Measurements from ENCODE around the gene CDIPT. TPM values are rescaled to one million over a fixed set of nuclear protein-coding genes. Genes with fewer than 3 reads are reported as not detected.

CDIPT gene
- total and polyA plus RNA-seq, 2 of the 13 experiments (the other 11 are each of a cell fraction or from before 2014, with no cell fraction given): 54.9 to 97.5 TPM

DNA sequence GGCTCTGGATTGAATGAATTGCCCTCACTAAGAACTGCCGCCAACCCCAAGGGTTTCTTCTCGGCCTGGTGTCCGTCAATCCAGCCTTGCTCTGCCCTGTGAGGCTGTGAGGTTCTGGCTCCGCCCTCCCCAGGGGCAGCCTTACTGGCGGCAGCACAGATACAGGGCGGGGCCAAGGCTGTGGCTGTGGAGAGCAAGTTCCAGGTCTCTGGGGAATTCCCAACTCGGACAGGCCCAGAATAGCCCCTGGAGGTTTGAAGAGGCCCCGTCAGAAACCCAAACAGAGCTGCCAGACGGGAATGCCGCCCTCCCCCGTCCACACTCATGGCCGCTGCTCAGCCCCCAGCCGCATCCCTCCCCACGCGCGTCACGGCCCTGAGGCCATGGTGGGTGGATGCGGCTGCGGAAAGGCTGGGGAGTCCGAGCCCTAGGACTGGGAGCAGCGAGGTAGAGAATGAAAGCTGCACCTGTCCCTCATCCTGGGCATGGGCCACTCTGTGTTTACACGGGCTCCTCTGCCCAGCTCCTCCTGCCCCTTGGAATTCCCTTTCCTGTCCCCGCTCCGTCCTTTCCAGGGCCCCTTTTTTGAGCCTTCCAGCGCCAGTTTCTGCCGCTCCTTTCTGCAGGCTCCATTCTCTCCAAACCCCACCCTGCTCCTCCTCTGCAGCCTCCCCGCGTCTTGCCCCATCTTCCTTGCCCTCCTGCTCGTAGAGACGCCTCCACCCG lies 51.7 kb downstream of the CDIPT start (continued):
- TF ChIP-seq, protein P1, sequence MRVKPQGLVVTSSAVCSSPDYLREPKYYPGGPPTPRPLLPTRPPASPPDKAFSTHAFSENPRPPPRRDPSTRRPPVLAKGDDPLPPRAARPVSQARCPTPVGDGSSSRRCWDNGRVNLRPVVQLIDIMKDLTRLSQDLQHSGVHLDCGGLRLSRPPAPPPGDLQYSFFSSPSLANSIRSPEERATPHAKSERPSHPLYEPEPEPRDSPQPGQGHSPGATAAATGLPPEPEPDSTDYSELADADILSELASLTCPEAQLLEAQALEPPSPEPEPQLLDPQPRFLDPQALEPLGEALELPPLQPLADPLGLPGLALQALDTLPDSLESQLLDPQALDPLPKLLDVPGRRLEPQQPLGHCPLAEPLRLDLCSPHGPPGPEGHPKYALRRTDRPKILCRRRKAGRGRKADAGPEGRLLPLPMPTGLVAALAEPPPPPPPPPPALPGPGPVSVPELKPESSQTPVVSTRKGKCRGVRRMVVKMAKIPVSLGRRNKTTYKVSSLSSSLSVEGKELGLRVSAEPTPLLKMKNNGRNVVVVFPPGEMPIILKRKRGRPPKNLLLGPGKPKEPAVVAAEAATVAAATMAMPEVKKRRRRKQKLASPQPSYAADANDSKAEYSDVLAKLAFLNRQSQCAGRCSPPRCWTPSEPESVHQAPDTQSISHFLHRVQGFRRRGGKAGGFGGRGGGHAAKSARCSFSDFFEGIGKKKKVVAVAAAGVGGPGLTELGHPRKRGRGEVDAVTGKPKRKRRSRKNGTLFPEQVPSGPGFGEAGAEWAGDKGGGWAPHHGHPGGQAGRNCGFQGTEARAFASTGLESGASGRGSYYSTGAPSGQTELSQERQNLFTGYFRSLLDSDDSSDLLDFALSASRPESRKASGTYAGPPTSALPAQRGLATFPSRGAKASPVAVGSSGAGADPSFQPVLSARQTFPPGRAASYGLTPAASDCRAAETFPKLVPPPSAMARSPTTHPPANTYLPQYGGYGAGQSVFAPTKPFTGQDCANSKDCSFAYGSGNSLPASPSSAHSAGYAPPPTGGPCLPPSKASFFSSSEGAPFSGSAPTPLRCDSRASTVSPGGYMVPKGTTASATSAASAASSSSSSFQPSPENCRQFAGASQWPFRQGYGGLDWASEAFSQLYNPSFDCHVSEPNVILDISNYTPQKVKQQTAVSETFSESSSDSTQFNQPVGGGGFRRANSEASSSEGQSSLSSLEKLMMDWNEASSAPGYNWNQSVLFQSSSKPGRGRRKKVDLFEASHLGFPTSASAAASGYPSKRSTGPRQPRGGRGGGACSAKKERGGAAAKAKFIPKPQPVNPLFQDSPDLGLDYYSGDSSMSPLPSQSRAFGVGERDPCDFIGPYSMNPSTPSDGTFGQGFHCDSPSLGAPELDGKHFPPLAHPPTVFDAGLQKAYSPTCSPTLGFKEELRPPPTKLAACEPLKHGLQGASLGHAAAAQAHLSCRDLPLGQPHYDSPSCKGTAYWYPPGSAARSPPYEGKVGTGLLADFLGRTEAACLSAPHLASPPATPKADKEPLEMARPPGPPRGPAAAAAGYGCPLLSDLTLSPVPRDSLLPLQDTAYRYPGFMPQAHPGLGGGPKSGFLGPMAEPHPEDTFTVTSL (CRISPR knock-in tag; IDR thresholded peaks at IDR 0.05; ENCODE audit: borderline replicate concordance): 0 out of 2 replicates have a peak, but pooled peaks have one; percentile 36
- TF ChIP-seq ZNF724P (CRISPR knock-in tag; IDR thresholded peaks at IDR 0.05; ENCODE audit: borderline replicate concordance) (no peak; the same call in 1 of the 2 replicates), ZNF207 (IDR thresholded peaks at IDR 0.05; ENCODE audit: borderline replicate concordance) (no peak), ZMYM4 (CRISPR knock-in tag; IDR thresholded peaks at IDR 0.05) (peak; percentile 64), HIVEP1 (CRISPR knock-in tag; IDR thresholded peaks at IDR 0.05) (peak; percentile 96), HNF4G (IDR thresholded peaks at IDR 0.05; ENCODE audit: borderline replicate concordance, low read depth, low read length) (no peak), HNF4G (CRISPR knock-in tag; IDR thresholded peaks at IDR 0.05; ENCODE audit: borderline replicate concordance, low read depth) (peak; percentile 74), ZFP36L1 (CRISPR knock-in tag; IDR thresholded peaks at IDR 0.05) (peak; percentile 73; the same call in 1 of the 2 replicates), ZNF180 (CRISPR knock-in tag; IDR thresholded peaks at IDR 0.05; ENCODE audit: borderline replicate concordance, low read depth) (0 out of 2 replicates have a peak, but pooled peaks have one; percentile 40), MEF2D (CRISPR knock-in tag; IDR thresholded peaks at IDR 0.05) (peak; percentile 92), CREB1 (IDR thresholded peaks at IDR 0.05) (no peak), CREB1 (CRISPR knock-in tag; IDR thresholded peaks at IDR 0.05) (no peak), ZNF678 (CRISPR knock-in tag; IDR thresholded peaks at IDR 0.05) (no peak), ZBTB38 (CRISPR knock-in tag; IDR thresholded peaks at IDR 0.05) (peak; percentile 56; the same call in 1 of the 2 replicates), SAP130 (CRISPR knock-in tag; IDR thresholded peaks at IDR 0.05; ENCODE audit: low read depth) (peak; percentile 74), MAFF (IDR thresholded peaks at IDR 0.05; ENCODE audit: low read depth, low read length) (no peak)
- TF ChIP-seq, protein P2, sequence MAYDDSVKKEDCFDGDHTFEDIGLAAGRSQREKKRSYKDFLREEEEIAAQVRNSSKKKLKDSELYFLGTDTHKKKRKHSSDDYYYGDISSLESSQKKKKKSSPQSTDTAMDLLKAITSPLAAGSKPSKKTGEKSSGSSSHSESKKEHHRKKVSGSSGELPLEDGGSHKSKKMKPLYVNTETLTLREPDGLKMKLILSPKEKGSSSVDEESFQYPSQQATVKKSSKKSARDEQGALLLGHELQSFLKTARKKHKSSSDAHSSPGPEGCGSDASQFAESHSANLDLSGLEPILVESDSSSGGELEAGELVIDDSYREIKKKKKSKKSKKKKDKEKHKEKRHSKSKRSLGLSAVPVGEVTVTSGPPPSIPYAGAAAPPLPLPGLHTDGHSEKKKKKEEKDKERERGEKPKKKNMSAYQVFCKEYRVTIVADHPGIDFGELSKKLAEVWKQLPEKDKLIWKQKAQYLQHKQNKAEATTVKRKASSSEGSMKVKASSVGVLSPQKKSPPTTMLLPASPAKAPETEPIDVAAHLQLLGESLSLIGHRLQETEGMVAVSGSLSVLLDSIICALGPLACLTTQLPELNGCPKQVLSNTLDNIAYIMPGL (CRISPR knock-in tag; IDR thresholded peaks at IDR 0.05; ENCODE audit: borderline replicate concordance in 1 of 2, low read depth in 1 of 2): peak in 1 of 2 experiments; percentile 46; a peak in 2 of 4 replicates
- TF ChIP-seq, protein P3, sequence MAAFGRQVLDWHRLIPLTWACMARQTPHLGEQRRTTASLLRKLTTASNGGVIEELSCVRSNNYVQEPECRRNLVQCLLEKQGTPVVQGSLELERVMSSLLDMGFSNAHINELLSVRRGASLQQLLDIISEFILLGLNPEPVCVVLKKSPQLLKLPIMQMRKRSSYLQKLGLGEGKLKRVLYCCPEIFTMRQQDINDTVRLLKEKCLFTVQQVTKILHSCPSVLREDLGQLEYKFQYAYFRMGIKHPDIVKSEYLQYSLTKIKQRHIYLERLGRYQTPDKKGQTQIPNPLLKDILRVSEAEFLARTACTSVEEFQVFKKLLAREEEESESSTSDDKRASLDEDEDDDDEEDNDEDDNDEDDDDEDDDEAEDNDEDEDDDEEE (CRISPR knock-in tag; IDR thresholded peaks at IDR 0.05): 0 out of 2 replicates have a peak, but pooled peaks have one; percentile 24
- TF ChIP-seq, protein P4, sequence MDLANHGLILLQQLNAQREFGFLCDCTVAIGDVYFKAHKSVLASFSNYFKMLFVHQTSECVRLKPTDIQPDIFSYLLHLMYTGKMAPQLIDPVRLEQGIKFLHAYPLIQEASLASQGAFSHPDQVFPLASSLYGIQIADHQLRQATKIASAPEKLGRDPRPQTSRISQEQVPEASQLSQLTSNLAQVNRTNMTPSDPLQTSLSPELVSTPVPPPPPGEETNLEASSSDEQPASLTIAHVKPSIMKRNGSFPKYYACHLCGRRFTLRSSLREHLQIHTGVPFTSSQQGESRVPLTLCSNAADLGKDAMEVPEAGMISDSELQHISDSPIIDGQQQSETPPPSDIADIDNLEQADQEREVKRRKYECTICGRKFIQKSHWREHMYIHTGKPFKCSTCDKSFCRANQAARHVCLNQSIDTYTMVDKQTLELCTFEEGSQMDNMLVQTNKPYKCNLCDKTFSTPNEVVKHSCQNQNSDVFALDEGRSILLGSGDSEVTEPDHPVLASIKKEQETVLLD (CRISPR knock-in tag; IDR thresholded peaks at IDR 0.05; ENCODE audit: low read depth): 0 out of 2 replicates have a peak, but pooled peaks have one; percentile 14
